ENCODE results near the gene TRPT1. TPM values are rescaled to one million over a fixed set of nuclear protein-coding genes. Genes with fewer than 3 reads are reported as not detected.
A peak's percentile ranks its signal among the peaks of the same experiment; 100 is the strongest.

Gene TRPT1
- total RNA-seq, 1 experiment from 2014 or later, result 58.8 TPM

- Mint-ChIP-seq H3K4me3 (no peak overlapping the region), H3K9me3 (no peaks in the 10 kb centered on the region), H3K4me1 (peaks cover 23% of the 10 kb centered on the region), H3K27ac (0 out of 2 replicates have a peak overlapping the region, but pooled peaks have one; percentile 25), H3K36me3 (no peaks in the 10 kb centered on the region), H3K27me3 (ENCODE audit: low read depth) (no peaks in the 10 kb centered on the region)
- ChIA-PET CTCF (interaction anchor here (0.6 to 4.0 kb wide), 7 partner anchors 24 to 488 kb away, joined by 4 to 24 read pairs (median 6); partner anchors contain the start of genes CATSPERZ and PLCB3), POLR2A (interaction anchor here (1.0 kb wide), 1 partner anchor 29 kb away, joined by 5 read pairs; no protein-coding TSS in a partner anchor)
- TF ChIP-seq ZNF232 (CRISPR knock-in tag; IDR thresholded peaks at IDR 0.05) (no peak), CBFB (CRISPR knock-in tag; IDR thresholded peaks at IDR 0.05; ENCODE audit: low read depth) (no peak), SMAD4 (CRISPR knock-in tag; IDR thresholded peaks at IDR 0.05) (no peak), GTF2I (CRISPR knock-in tag; conservative IDR thresholded peaks at IDR 0.05) (no peak), PRRX2 (CRISPR knock-in tag; IDR thresholded peaks at IDR 0.05) (no peak), ARID4B (CRISPR knock-in tag; IDR thresholded peaks at IDR 0.05; ENCODE audit: borderline replicate concordance) (no peak), JUN (CRISPR knock-in tag; IDR thresholded peaks at IDR 0.05) (no peak), CREM (CRISPR knock-in tag; IDR thresholded peaks at IDR 0.05) (no peak), IRF1 (CRISPR knock-in tag; IDR thresholded peaks at IDR 0.05) (no peak), E2F4 (CRISPR knock-in tag; IDR thresholded peaks at IDR 0.05; ENCODE audit: borderline replicate concordance, low read depth) (no peak)
- TF ChIP-seq, protein P1, sequence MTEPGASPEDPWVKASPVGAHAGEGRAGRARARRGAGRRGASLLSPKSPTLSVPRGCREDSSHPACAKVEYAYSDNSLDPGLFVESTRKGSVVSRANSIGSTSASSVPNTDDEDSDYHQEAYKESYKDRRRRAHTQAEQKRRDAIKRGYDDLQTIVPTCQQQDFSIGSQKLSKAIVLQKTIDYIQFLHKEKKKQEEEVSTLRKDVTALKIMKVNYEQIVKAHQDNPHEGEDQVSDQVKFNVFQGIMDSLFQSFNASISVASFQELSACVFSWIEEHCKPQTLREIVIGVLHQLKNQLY (CRISPR knock-in tag; IDR thresholded peaks at IDR 0.05), result no peak
- TF ChIP-seq, protein P2, sequence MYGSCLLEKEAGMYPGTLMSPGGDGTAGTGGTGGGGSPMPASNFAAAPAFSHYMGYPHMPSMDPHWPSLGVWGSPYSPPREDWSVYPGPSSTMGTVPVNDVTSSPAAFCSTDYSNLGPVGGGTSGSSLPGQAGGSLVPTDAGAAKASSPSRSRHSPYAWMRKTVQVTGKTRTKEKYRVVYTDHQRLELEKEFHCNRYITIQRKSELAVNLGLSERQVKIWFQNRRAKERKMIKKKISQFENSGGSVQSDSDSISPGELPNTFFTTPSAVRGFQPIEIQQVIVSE (CRISPR knock-in tag; IDR thresholded peaks at IDR 0.05; ENCODE audit: borderline replicate concordance), result no peak
- TF ChIP-seq, protein P3, sequence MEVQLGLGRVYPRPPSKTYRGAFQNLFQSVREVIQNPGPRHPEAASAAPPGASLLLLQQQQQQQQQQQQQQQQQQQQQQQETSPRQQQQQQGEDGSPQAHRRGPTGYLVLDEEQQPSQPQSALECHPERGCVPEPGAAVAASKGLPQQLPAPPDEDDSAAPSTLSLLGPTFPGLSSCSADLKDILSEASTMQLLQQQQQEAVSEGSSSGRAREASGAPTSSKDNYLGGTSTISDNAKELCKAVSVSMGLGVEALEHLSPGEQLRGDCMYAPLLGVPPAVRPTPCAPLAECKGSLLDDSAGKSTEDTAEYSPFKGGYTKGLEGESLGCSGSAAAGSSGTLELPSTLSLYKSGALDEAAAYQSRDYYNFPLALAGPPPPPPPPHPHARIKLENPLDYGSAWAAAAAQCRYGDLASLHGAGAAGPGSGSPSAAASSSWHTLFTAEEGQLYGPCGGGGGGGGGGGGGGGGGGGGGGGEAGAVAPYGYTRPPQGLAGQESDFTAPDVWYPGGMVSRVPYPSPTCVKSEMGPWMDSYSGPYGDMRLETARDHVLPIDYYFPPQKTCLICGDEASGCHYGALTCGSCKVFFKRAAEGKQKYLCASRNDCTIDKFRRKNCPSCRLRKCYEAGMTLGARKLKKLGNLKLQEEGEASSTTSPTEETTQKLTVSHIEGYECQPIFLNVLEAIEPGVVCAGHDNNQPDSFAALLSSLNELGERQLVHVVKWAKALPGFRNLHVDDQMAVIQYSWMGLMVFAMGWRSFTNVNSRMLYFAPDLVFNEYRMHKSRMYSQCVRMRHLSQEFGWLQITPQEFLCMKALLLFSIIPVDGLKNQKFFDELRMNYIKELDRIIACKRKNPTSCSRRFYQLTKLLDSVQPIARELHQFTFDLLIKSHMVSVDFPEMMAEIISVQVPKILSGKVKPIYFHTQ (CRISPR knock-in tag; IDR thresholded peaks at IDR 0.05), result no peak
- DNase-seq (ENCODE audit: low spot score) (no peak), ATAC-seq (peak; percentile 8; the same call in 1 of the 2 replicates)
These were observed 49.2 kb upstream of the TRPT1 start for GRCh38 chr11:64275031-64275800.
